HG02840 (cell line): ENCODE data around the gene MALRD1.

Experiments
- ATAC-seq: cut with Tn5 transposase; IDR thresholded peaks from one replicate; pipeline ENCODE4 v1.9.1; 2021; ENCODE audit warnings: mild to moderate bottlenecking, moderate library complexity, moderate number of reproducible peaks; ENCODE audit not compliant: unreplicated experiment, low FRiP score

The MALRD1 gene

DNA sequence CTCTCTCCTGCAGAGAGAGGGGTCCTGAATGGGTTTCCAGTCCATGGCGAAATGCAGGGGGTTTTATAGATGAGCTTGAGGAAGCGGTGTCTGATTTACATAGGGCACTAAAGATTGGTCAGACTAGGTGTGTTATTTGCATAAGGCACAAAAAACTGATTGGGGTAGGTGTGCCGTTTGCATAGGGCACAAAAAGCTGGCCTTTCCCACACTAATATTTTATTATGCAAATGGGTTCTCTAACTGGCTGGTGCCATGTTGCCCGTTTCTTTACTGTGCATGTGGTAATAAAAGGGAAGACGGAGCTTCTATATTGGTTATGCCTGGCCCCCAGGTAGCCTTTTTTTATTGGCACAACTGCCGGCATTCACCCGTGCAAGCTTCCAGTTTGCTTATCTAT is 50.2 kb downstream of the MALRD1 start:
- ATAC-seq: no peak

DNA sequence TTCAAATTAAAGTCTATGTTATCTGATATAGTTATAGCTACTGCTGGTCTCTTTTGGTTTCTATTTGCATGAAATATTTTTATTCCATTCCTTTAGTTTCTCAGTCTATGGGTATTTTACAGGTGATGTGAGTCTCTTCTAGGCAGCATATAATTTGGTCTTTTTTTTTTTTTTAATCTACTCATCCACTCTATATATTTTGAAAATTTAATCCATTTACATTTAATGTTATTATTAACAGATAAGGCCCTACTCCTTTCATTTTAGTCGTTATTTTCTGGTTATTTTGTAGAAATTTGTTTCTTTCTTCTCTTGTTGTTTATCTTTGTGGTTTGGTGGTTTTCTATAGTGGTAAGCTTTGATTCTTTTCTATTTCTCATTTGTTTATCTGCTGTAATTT is 58.8 kb downstream of the MALRD1 start:
- ATAC-seq: no peak

DNA sequence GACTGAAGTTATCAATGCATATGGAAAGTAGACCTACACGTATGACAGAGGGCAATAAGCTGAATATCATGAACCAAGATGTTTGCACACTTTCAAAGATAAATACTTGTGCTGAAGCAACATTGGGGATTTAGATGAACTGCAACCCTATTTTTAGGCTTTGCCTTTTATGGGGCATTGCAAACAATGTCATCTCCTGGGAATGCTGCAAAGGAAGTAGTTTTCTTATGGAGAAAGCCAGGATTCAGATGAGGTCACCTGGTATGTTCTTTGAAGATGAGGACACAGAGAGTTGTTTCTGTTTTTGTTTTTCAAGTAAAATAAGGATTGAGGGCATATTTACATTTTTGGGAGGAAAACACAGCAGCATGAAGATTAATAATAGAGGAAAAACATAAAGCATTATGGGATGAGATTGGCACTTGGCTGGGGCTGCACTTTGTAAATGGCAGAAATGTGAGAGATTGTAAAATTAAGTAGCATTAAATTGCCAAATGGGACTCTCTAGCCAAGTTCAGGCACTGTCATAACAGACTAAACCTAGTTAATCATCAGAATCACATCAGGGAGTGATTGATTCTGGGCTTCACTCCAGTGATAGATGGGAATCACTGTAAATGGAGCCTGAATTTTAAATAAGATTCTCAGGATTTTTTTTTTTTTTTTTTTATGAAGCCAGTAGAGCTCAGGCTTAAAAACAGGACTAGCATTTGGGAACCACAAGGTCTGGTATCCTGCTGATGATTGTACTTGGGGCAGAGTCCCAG is 63.1 kb downstream of the MALRD1 start:
- no peak for ATAC-seq

DNA sequence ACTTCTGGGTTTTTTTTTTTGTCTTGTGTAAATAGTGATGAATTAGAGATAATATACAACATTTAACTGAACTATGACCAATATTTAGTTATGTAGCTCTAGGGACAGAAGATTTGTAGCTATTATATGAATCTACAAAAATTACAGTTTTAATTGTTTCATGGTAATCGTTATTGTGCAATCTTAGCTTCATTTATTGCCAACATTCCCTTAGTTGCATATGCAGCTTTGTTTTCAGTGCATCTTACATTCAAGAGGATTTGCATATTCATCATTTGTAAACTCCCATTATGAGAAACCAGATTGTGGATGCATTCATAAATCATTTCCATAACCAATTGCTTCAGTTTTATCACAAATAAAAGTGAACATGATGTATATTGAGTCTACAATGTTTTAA is 68.8 kb downstream of the MALRD1 start:
- ATAC-seq: no peak

DNA sequence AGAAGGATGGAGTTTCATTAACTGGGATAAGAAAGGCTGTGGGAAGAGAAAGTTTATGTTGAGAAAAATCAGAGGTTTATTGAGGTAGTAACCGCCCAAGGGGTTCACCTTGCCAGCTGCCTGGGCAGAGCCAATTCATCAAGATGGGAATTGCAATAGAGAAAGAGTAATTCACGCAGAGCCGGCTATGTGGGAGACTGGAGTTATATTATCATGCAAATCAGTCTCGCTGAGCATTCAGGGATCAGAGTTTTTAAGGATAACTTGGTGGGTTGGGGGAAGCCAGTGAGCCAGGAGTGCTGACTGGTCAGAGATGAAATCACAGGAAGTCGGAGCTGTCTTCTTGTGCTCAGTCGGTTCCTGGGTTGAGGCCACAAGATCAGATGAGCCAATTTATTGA is 70.6 kb downstream of the MALRD1 start:
- ATAC-seq: no peak

DNA sequence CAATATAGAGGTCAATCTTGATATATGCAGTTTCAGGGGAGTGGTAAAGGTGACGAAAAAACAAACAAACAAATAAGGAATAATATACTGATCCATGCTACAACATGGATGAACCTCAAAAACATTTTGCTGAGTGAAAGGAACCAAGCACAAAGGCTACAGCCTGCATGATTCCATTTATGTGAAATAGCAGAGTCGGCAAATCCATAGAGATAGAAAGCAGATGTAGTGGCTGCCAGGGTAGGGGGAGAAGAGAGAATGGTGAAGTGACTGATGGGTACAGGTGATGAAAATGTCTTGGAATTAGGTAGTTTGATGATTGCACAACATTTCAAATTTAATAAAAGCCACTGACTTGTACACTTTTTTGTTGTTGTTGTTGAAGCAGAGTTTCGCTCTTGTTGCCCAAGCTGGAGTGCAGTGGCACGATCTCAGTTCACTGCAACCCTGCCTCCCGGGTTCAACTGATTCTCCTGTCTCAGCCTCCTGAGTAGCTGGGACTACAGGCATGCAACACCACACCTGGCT is 71.8 kb downstream of the MALRD1 start:
- ATAC-seq: no peak

DNA sequence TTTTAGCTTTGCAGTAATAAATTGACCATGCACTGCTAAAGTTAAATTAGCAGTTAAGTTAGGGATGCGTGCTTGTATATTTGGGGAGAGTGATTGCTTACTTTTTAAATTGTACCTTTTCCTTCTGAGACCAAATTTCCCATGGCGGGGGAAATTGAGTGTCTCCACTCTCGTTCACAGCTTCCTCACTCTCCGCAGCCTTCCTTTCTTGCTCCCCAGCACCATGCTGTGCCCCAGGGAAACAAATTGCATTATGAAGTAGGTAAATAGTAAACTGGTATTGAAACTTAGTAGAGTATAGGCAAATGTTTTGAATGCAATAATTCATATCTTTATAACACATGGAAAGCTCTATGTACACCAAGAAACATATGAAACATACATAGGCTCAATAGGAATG is 85.4 kb downstream of the MALRD1 start:
- ATAC-seq: no peak

DNA sequence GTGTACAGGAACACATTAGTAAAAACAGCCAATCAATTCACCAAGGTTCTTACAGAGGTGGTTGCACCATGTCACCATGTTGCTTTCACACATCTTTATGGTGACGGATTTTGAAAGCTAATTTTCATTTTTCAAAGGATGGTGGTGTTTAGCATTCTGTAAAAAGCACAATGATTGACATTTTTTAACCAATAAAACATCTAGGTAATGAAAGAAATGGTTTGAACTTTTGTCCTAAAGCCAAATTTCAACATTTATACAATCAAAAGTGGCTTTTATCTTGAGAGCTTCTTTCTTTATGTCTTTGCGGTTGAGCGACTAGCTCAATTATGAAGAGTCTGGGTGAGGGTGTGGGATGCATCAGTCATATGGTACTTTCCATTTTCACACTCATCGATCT is 94.4 kb downstream of the MALRD1 start:
- no peak for ATAC-seq

DNA sequence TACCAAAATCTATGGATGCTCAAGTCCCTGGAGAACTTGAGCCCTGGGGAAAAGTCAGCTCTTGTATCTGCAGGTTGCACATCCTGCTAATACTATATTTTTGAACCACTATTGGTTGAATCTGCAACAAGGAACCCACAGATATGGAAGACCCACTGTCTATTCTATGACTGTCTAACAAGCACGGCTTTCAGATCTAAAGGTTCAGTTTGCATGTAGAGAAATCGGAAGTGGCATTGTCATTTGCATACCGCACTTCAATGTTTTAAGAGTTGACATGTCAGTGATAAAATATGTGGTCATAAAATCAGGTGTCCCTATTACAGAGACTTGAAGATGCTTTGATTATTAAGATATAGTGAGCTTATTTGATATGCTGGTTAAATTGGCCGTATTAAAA is 95.6 kb downstream of the MALRD1 start:
- no peak for ATAC-seq

DNA sequence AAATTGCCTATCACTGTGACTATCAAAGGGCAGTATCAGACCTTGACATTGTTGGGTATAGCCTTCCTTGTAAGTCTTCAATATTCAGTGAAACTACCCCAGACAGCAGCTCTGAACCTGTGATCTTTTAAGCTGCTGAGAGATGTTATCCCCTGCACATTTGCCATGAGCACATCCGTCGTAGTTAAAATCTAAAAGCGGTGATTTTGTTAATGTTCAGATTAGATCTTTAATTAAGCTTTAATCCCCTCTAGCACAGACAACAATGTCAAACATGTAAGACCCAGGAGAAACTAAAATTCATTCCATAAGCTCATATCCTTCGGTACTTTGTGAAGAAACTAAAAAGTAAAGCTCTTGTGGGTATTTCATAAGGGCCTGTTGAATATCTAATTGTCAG is 105.8 kb downstream of the MALRD1 start:
- ATAC-seq: no peak

DNA sequence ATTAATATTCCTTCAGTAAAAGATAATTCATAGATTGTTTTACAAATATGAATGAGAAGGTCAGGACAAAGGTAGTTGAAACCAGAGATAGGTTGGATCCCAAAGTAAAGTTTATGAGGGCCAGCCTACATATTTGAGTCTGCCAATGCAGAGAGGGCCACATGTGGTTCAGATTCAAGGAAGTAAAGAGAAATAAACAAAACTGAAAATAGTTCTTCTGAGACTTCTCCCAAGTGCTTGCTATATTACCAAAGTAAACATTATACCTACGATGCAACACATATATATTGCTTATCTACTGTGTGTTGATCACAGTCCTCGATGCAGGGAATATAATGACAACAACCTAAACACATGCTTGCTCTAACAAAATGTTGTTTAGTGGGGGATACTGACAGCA is 109.8 kb downstream of the MALRD1 start:
- no peak for ATAC-seq

DNA sequence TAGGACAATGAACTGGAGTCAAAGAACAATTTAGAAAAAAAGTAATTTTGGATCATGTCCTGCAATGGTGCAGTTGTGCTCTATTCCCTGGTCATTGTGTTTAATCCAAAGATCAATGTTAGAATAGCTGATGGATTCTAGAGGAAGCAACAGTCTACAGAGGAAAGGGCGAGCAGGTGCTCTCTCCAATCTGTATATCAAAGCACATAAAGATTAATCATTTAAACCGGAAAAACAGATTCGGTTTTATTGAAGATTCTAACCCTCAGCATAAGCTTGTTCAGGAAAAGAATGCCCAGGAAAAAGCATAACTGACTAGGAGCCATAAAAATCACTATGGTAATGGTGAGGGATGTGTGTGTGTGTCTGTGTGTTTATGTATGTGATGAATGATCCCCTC is 110.3 kb downstream of the MALRD1 start:
- ATAC-seq: no peak

DNA sequence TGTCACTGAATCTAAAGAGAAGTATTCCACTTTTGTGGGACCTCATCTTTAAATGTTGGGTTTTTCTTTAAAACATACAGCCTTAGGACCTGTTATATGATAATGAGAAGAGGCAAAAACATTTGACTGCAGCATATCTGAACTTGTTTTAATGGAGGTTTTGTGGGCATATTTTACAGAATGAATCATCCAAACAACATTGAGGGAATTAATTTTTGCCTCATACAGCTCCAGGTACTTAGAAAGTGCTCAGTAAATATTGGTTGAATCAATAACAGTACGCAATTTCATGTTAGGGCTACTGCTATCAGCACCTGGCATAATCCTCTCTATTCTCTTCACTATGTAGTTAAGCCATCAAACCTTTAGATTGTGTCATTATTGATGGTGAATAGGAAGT is 115.9 kb downstream of the MALRD1 start:
- no peak for ATAC-seq

DNA sequence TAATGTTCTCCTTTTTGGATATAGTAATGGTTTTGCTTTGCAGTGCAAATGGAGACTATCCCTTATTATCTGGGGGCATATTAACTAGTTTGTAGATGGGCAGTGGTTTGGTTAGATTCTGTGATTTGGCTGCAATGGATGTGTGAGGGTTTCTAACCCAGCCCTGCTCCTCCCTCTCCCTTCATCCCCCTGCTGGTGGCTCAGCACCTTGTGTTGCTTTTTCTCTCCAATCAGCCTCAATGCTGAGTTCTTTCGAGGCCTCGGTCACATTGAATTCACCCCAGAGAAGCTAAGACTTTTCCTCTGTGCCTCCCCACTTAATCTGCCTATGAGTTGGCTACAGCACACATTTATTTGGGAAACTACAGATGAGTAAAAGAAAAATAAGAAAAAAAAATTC is 120.0 kb downstream of the MALRD1 start:
- ATAC-seq: no peak

DNA sequence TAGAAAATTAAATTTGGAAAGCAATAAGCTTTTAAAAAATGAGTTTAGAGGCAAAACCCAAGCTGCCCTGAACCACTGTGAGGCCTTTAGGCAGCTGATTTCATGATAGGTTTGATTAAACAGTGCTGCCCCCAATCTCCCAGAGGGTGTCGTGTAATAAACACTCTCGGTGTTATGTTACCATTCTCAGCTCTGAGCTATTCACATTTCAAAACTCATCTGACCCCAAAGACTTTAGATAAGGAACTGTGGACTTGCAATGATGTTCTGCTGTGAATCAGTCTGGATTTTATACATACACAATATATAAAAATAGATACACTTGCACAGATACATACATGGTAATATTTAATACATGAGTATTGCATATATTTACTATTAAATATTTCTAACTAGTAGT is 120.4 kb downstream of the MALRD1 start:
- ATAC-seq: no peak

DNA sequence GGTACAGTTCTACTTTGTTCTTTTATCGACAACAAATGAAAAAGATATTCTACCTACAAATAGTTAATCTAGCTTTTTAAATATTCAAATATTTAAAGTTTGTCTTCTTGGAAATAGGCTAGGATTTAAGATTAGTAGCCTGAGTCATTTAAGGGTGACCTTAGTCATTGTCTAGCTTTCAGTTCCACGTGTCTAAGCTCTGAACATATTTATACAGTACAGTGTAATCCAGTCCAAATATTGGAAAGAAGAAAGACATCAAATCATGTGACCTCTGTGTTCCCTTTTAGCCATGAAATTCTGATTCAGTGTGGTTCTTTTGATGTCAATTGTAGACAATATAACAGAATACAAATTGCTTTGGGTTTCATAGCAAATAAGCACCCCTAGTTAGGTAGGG is 121.1 kb downstream of the MALRD1 start:
- ATAC-seq: no peak

DNA sequence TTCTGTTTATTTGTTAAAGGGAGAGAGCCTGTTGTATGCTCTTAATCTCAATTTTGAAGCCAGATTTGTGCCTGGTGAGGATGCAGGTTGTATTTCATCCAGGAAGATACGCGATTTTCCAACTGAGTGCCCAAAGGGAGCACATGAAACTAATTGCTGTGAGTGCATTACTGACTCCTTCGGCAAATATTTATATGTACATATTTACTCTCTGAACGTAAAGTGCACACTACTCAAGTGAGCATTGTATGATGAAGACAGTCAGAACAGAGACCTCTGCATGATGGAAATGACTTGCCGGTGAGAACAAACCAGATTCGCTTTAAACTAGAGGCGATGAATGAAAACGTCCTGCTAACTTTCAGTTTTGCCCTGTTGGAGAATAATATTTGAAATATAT is 130.1 kb downstream of the MALRD1 start:
- no peak for ATAC-seq

DNA sequence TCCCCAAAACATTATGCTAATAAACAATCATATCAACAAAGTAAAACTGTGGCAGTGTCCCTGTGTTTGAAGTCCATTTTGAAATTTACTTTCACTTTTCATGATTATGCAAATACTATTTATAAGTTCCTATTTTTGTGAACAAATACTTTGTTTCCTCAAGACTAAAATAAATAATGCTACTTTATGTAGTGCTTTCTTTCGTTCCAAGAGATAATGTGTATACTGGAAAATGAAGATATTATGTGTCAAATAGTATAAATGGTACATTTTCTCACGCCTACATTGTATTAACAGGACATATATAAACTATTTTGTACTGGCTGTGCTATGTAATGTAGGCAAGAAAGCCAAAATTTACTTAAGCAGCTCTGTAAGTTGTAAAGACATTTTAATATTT is 136.3 kb downstream of the MALRD1 start:
- no peak for ATAC-seq

DNA sequence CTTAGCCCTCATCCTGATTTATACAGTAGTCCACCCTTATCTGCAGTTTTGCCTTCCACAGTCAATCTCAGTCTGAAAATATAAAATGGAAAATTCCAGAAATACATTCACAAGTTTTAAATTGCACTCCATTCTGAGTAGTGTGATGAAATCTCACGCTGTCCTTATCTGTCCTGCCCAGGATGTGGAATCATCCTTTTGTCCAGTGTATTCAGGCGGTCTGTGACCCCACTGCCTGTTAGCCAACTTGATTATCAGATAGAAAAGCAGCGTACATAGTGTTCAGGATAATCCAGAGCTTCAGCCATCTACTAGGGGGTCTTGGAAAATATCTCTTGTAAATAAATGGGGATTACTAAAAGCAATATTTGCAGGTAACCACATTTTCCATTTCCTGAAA is 146.3 kb downstream of the MALRD1 start:
- ATAC-seq: no peak

DNA sequence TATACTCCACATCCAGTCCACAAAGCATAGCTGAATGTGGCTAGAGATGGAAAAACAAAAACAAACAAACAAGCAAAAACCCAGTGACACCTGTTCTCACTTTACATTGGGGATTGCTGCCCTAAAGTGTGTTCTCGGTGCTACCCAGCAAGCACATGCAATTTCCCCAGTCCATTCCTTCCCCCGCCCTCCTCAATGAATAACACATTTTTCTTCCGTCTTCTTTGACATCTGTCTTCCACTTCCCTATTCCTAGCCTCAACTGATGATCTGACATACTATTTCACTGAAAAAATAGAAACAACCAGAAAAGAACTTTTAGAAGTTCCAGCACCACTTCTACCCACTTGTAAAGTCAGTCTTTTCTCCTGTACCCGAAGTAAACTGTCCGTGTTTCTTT is 147.1 kb downstream of the MALRD1 start:
- ATAC-seq: no peak

DNA sequence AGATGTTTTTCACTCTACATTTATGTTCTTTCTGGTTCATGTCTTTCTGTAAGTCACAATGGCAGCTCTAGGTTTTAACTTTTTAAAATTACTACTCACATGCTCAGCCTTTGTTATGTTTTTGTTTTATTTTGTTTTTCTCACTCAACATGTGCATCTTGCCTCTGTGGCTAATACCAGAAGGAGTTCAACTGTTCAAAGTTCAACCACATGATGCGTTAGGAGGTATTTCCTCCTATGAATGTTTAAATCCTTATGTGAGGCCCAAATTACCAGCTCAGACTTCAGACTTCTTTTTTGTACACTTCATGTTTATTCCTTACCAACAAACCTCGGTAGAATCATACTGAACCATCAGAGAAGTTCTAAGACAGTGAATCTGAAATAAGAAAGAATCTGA is 151.6 kb downstream of the MALRD1 start:
- no peak for ATAC-seq

DNA sequence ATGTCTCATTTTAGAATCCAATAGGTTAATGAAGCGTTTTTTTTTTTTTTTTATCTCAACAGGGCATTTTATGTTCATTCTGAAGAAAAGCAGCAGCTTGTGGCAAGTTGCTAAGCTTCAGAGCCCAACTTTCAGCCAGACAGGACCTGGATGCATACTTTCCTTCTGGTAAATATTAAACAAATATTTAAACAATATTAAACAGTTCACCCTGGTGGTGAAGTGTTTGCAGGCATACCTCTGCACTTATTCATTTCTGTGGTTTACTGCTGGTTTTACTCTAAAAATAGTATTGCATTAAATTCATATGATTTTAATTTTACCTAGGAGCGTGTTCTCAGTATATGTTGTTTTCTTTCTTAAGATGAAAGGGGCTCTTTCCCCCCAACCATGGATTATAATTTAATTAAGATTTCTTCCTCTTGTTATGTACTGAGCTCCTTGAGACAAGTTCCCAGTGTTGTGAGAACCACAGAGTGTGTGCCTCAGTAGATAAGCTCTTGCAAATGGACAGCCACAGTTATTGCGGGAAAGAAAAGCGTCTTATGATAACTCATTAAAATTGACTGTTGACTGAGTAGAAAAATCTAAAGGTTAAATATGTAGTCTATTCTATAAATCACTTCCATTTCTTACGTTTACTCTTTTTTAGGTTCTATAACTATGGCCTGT is 155.8 kb downstream of the MALRD1 start:
- no peak for ATAC-seq
